HEK293 (cell line): ENCODE results near the gene TRABD2A.

Experiments used
- CTCF ChIA-PET: fragments of 350-600 bp; formaldehyde crosslinking; extraction: SDS; loops from one replicate; lab custom pipeline; 2021; ENCODE audit warnings: antibody characterized with exemption; lab: Yijun Ruan, JAX
- POLR2A ChIA-PET: fragments of 300-600 bp; formaldehyde crosslinking; extraction: SDS; loops from one replicate; lab custom pipeline; 2020; ENCODE audit warnings: antibody characterized with exemption, inconsistent platforms; lab: Yijun Ruan, JAX
- H3K27ac ChIP-seq: fragments of 200-500 bp; sonication (Bioruptor generic); 2 replicates; pipeline ENCODE4 v1.5.1; 2014; ENCODE audit warnings: low read depth, low read length, control low read depth, inconsistent platforms; ENCODE audit errors: extremely low read depth
- H3K36me3 ChIP-seq, 2 experiments: fragments of 200-500 bp in 1 of 2; sonication (Bioruptor generic) in 1 of 2; 1 replicate in 1 of 2; 2 replicates in 1 of 2; pipeline ENCODE4 v1.5.1; 2014 to 2017; ENCODE audit warnings: inconsistent platforms in 2 of 2, low read length in 2 of 2; ENCODE audit not compliant: control insufficient read depth in 2 of 2, insufficient read depth in 1 of 2
- H3K4me1 ChIP-seq: fragments of 200-500 bp; sonication (Bioruptor generic); 2 replicates; pipeline ENCODE4 v1.5.1; 2014; ENCODE audit warnings: mild to moderate bottlenecking, low read length, inconsistent platforms; ENCODE audit not compliant: control insufficient read depth, insufficient read depth
- H3K4me3 ChIP-seq: 2 replicates; pipeline ENCODE4 v1.5.1; 2011; ENCODE audit warnings: low read depth, mild to moderate bottlenecking, control low read depth, low read length, moderate library complexity
- H3K9me3 ChIP-seq: fragments of 200-500 bp; sonication (Bioruptor generic); 2 replicates; pipeline ENCODE4 v1.5.1; 2014; ENCODE audit warnings: low read depth, low read length, inconsistent platforms; ENCODE audit not compliant: control insufficient read depth, insufficient read depth
- AEBP2 ChIP-seq: fragments of 450-650 bp; formaldehyde crosslinking; IDR thresholded peaks from 2 replicates; pipeline ENCODE4 v1.5.1; 2016; ENCODE audit warnings: missing biosample characterization, missing genetic modification characterization, borderline replicate concordance
- BCL11B ChIP-seq: fragments of 450-650 bp; formaldehyde crosslinking; IDR thresholded peaks from 2 replicates; pipeline ENCODE4 v1.5.1; 2016; ENCODE audit warnings: low read depth, missing biosample characterization, missing genetic modification characterization
- KLF1 ChIP-seq: fragments of 450-650 bp; formaldehyde crosslinking; IDR thresholded peaks from 2 replicates; pipeline ENCODE4 v1.5.1; 2016; ENCODE audit warnings: missing biosample characterization, missing genetic modification characterization
- SCRT2 ChIP-seq: fragments of 450-650 bp; formaldehyde crosslinking; IDR thresholded peaks from 2 replicates; pipeline ENCODE4 v1.5.1; 2016; ENCODE audit warnings: missing biosample characterization, missing genetic modification characterization
- SP2 ChIP-seq: fragments of 450-650 bp; formaldehyde crosslinking; IDR thresholded peaks from 2 replicates; pipeline ENCODE4 v1.5.1; 2016; ENCODE audit warnings: missing biosample characterization, missing genetic modification characterization
- ZBTB10 ChIP-seq: fragments of 450-650 bp; formaldehyde crosslinking; IDR thresholded peaks from 2 replicates; pipeline ENCODE4 v1.5.1; 2016; ENCODE audit warnings: missing biosample characterization, missing genetic modification characterization
- ZBTB20 ChIP-seq: fragments of 450-650 bp; formaldehyde crosslinking; IDR thresholded peaks from 2 replicates; pipeline ENCODE4 v1.5.1; 2016; ENCODE audit warnings: missing biosample characterization, missing genetic modification characterization
- ZNF132 ChIP-seq: fragments of 450-650 bp; formaldehyde crosslinking; IDR thresholded peaks from 2 replicates; pipeline ENCODE4 v1.5.1; 2017; ENCODE audit warnings: missing biosample characterization, missing genetic modification characterization, borderline replicate concordance
- ZNF174 ChIP-seq: fragments of 450-650 bp; formaldehyde crosslinking; IDR thresholded peaks from 2 replicates; pipeline ENCODE4 v1.5.0; 2017; ENCODE audit warnings: missing biosample characterization, mild to moderate bottlenecking, missing genetic modification characterization
- ZNF2 ChIP-seq: fragments of 450-650 bp; formaldehyde crosslinking; IDR thresholded peaks from 2 replicates; pipeline ENCODE4 v1.5.1; 2016; ENCODE audit warnings: missing biosample characterization, missing genetic modification characterization
- ZNF239 ChIP-seq: fragments of 450-650 bp; formaldehyde crosslinking; IDR thresholded peaks from 2 replicates; pipeline ENCODE4 v1.5.1; 2016; ENCODE audit warnings: missing biosample characterization, missing genetic modification characterization
- ZNF324 ChIP-seq: fragments of 450-650 bp; formaldehyde crosslinking; IDR thresholded peaks from 2 replicates; pipeline ENCODE4 v1.5.1; 2016; ENCODE audit warnings: missing biosample characterization, missing genetic modification characterization
- ZNF48 ChIP-seq: fragments of 450-650 bp; formaldehyde crosslinking; IDR thresholded peaks from 2 replicates; pipeline ENCODE4 v1.5.1; 2016; ENCODE audit warnings: missing biosample characterization, missing genetic modification characterization
- ZNF510 ChIP-seq: fragments of 450-650 bp; formaldehyde crosslinking; IDR thresholded peaks from 2 replicates; pipeline ENCODE4 v1.5.1; 2018; ENCODE audit warnings: mild to moderate bottlenecking, missing genetic modification characterization, missing biosample characterization; ENCODE audit not compliant: insufficient replicate concordance
- ZNF514 ChIP-seq: fragments of 450-650 bp; formaldehyde crosslinking; IDR thresholded peaks from 2 replicates; pipeline ENCODE4 v1.5.1; 2016; ENCODE audit warnings: missing biosample characterization, missing genetic modification characterization
- ZNF558 ChIP-seq: fragments of 450-650 bp; formaldehyde crosslinking; IDR thresholded peaks from 2 replicates; pipeline ENCODE4 v1.5.1; 2016; ENCODE audit warnings: missing biosample characterization, missing genetic modification characterization
- ZNF561 ChIP-seq: fragments of 450-650 bp; IDR thresholded peaks from 2 replicates; pipeline ENCODE4 v1.5.1; 2018; ENCODE audit warnings: missing biosample characterization, missing genetic modification characterization, borderline replicate concordance
- ZNF600 ChIP-seq: fragments of 450-650 bp; formaldehyde crosslinking; IDR thresholded peaks from 2 replicates; pipeline ENCODE4 v1.5.1; 2016; ENCODE audit warnings: missing biosample characterization, missing genetic modification characterization
- ZNF610 ChIP-seq: fragments of 450-650 bp; formaldehyde crosslinking; IDR thresholded peaks from 2 replicates; pipeline ENCODE4 v1.5.1; 2016; ENCODE audit warnings: missing biosample characterization, missing genetic modification characterization, borderline replicate concordance
- ZNF664 ChIP-seq: fragments of 450-650 bp; formaldehyde crosslinking; IDR thresholded peaks from 2 replicates; pipeline ENCODE4 v1.5.1; 2016; ENCODE audit warnings: missing biosample characterization, missing genetic modification characterization
- ZNF707 ChIP-seq: fragments of 450-650 bp; formaldehyde crosslinking; IDR thresholded peaks from 2 replicates; pipeline ENCODE4 v1.5.1; 2016; ENCODE audit warnings: missing biosample characterization, missing genetic modification characterization
- ZNF768 ChIP-seq: fragments of 450-650 bp; formaldehyde crosslinking; IDR thresholded peaks from 2 replicates; pipeline ENCODE4 v1.5.1; 2018; ENCODE audit warnings: missing biosample characterization, mild to moderate bottlenecking, missing genetic modification characterization
- ZNF843 ChIP-seq: fragments of 450-650 bp; formaldehyde crosslinking; IDR thresholded peaks from 2 replicates; pipeline ENCODE4 v1.5.1; 2016; ENCODE audit warnings: missing biosample characterization, missing genetic modification characterization

TRABD2A gene

GRCh38 chr2:84900971-84901370 is 20.1 kb upstream of the TRABD2A start:
- no peaks in the 10 kb centered on the region for H3K9me3 ChIP-seq
- CTCF ChIA-PET, result interaction anchor here (0.6 to 1.6 kb wide), 2 partner anchors 25 to 131 kb away, joined by 3 to 6 read pairs; no protein-coding TSS in a partner anchor
- H3K27ac ChIP-seq, result no peak overlapping the region
- TF ChIP-seq ZBTB10 (tag by site-specific recombination), result no peak
- TF ChIP-seq ZNF510, result no peak
- no peak for TF ChIP-seq ZNF514 (tag by site-specific recombination)
- no peak for TF ChIP-seq ZNF174 (tag by site-specific recombination)
- no peak for TF ChIP-seq ZNF2 (tag by site-specific recombination)
- no peak for TF ChIP-seq BCL11B
- no peak for TF ChIP-seq ZNF843 (tag by site-specific recombination)
- no peak for TF ChIP-seq KLF1 (tag by site-specific recombination)
- no peak for TF ChIP-seq ZNF610 (tag by site-specific recombination)
- no peak for TF ChIP-seq SP2 (tag by site-specific recombination)
- no peak for TF ChIP-seq ZNF768 (tag by site-specific recombination)
- no peak for TF ChIP-seq ZBTB20
- no peak for TF ChIP-seq ZNF561 (tag by site-specific recombination)
- no peak for TF ChIP-seq SCRT2 (tag by site-specific recombination)
- POLR2A ChIA-PET, result interaction anchor here (1.0 kb wide), 1 partner anchor 21 kb away, joined by 4 read pairs; no protein-coding TSS in a partner anchor
- H3K4me3 ChIP-seq, result no peak overlapping the region
- no peaks in the 10 kb centered on the region for H3K36me3 ChIP-seq
- H3K4me1 ChIP-seq, result no peaks in the 10 kb centered on the region; the same call in 1 of the 2 replicates

- H3K4me3 ChIP-seq, result no peak overlapping the region
- CTCF ChIA-PET, result interaction anchor here (1.4 kb wide), 1 partner anchor 26 kb away, joined by 7 read pairs; no protein-coding TSS in a partner anchor
- POLR2A ChIA-PET, result no interaction called here
These were observed 18.7 kb upstream of the TRABD2A start for GRCh38 chr2:84899304-84900204.

More at GRCh38 chr2:84899304-84900204, 18.7 kb upstream of the TRABD2A start:
- H3K27ac ChIP-seq, result no peak overlapping the region
- H3K9me3 ChIP-seq, result no peaks in the 10 kb centered on the region
- TF ChIP-seq AEBP2 (tag by site-specific recombination), result no peak
- no peak for TF ChIP-seq ZNF664 (tag by site-specific recombination)
- TF ChIP-seq ZNF558 (tag by site-specific recombination), result no peak
- no peak for TF ChIP-seq ZNF132 (tag by site-specific recombination)
- TF ChIP-seq ZNF707 (tag by site-specific recombination), result no peak
- no peak for TF ChIP-seq ZNF324
- no peak for TF ChIP-seq ZNF239 (tag by site-specific recombination)
- TF ChIP-seq ZNF48 (tag by site-specific recombination), result no peak
- TF ChIP-seq ZNF600, result no peak
- no peaks in the 10 kb centered on the region for H3K36me3 ChIP-seq
- H3K4me1 ChIP-seq, result no peaks in the 10 kb centered on the region; the same call in 1 of the 2 replicates
